NCI-H2171 treated with DMSO at 0.1 percent for 48 hours (cell line): Measurements from ENCODE around the gene HBG2.

Experiments
- DNase-seq: peaks from one replicate; lab custom pipeline; 2025; lab: John Stamatoyannopoulos, UW

The HBG2 gene

GRCh38 chr11:5229796-5230195 is 24.8 kb downstream of the HBG2 start:
- DNase-seq: no peak

DNA sequence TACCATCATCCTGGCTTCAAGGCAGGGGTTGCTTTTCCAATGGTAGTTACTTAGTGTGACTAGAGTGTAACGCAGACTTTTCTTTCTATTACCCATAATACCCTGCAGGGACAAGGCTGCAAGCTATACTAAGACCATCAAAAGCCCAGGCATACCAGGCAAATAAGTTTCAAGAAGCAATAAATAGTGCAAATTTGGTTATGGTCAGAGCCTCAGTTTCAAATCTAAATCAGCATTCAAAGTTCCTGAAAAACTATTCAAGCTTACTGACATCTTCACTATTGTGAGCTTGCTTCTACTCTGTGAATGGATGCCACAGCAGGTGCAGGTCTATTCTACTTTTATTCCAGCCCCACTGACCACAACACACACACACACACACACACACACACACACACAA is 25.2 kb downstream of the HBG2 start:
- DNase-seq: no peak

GRCh38 chr11:5228124-5228523 is 26.5 kb downstream of the HBG2 start:
- DNase-seq: no peak

- DNase-seq: no peak
Observed at GRCh38 chr11:5227681-5228080, 26.9 kb downstream of the HBG2 start.

DNA sequence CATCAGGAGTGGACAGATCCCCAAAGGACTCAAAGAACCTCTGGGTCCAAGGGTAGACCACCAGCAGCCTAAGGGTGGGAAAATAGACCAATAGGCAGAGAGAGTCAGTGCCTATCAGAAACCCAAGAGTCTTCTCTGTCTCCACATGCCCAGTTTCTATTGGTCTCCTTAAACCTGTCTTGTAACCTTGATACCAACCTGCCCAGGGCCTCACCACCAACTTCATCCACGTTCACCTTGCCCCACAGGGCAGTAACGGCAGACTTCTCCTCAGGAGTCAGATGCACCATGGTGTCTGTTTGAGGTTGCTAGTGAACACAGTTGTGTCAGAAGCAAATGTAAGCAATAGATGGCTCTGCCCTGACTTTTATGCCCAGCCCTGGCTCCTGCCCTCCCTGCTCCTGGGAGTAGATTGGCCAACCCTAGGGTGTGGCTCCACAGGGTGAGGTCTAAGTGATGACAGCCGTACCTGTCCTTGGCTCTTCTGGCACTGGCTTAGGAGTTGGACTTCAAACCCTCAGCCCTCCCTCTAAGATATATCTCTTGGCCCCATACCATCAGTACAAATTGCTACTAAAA is 27.8 kb downstream of the HBG2 start, which contains the start of gene HBB:
TSS of gene HBB (minus strand) at position 340 of the 579 bp plus-strand sequence. CDS start at position 290, 50 bp downstream.
- peak; percentile 26 for DNase-seq

DNA sequence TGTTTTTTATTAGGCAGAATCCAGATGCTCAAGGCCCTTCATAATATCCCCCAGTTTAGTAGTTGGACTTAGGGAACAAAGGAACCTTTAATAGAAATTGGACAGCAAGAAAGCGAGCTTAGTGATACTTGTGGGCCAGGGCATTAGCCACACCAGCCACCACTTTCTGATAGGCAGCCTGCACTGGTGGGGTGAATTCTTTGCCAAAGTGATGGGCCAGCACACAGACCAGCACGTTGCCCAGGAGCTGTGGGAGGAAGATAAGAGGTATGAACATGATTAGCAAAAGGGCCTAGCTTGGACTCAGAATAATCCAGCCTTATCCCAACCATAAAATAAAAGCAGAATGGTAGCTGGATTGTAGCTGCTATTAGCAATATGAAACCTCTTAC is 29.1 kb downstream of the HBG2 start:
- no peak for DNase-seq

DNA sequence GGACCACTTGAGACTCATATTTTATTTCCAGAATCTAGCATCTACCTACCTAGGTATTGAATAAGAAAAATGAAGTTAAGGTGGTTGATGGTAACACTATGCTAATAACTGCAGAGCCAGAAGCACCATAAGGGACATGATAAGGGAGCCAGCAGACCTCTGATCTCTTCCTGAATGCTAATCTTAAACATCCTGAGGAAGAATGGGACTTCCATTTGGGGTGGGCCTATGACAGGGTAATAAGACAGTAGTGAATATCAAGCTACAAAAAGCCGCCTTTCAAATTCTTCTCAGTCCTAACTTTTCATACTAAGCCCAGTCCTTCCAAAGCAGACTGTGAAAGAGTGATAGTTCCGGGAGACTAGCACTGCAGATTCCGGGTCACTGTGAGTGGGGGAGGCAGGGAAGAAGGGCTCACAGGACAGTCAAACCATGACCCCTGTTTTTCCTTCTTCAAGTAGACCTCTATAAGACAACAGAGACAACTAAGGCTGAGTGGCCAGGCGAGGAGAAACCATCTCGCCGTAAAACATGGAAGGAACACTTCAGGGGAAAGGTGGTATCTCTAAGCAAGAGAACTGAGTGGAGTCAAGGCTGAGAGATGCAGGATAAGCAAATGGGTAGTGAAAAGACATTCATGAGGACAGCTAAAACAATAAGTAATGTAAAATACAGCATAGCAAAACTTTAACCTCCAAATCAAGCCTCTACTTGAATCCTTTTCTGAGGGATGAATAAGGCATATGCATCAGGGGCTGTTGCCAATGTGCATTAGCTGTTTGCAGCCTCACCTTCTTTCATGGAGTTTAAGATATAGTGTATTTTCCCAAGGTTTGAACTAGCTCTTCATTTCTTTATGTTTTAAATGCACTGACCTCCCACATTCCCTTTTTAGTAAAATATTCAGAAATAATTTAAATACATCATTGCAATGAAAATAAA is 29.8 kb downstream of the HBG2 start:
- DNase-seq: no peak

DNA sequence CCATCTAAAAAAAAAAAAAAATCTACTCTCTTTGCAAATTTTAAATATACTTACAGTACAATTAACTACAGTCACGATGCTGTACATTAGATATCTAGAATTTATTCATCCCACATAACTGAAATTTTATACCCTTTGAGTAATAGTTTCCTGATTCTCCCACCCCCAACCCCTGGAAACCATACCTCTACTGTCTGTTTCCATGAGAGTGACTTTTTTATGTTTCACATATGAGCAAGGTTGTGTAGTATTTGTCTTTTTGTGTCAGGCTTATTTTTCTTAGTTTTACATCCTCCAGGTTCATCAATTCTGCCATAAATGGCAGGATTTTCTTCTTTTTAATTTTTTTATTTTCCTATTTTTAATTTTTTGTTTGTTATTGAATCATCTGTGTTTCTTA is 30.9 kb downstream of the HBG2 start:
- DNase-seq: no peak

GRCh38 chr11:5223146-5223545 is 31.4 kb downstream of the HBG2 start:
- DNase-seq: no peak

- DNase-seq: no peak
Observed at GRCh38 chr11:5210376-5210885, 44.1 kb downstream of the HBG2 start.

DNA sequence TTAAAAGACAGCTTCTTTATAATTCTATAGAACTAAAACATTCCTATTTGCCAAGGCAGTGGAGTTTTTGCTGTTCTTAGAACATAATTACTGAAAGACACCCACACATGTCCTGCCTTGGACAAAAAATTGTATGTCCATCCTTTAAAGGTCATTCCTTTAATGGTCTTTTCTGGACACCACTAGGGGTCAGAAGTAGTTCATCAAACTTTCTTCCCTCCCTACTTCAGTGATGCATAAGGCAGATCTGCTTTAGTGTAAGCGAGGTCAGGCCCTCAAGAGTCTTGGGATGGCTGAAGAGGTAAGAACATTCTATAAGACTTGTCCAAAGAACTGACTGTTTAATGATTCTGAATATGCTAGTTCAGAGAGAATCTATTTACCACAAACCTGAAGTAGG is 49.8 kb downstream of the HBG2 start:
- DNase-seq: no peak

DNA sequence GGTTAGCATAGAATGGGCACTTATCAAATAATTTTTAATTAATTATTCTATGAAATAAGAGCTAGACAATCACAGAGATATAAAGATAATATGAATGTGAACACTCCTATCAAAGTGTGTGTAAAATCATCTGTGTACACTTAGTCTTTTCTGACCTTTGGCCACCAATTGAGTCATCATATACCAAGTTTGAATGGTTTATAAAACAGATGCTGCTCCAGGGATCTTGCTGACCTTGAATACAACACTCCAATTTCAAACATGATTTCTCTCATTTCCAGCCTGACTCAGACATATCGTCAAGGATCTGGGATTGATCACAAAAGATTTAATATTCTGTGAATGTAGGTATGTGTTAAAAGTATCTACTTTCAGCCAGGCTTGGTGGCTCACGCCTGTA is 51.2 kb downstream of the HBG2 start:
- DNase-seq: no peak
